OCI-LY7 (cell line): ENCODE data around the gene SYT9.

Experiments used
- CTCF ChIP-seq: fragments of 200-600 bp; sonication (generic); conservative IDR thresholded peaks from 2 replicates; pipeline ENCODE4 v1.5.1; 2014; ENCODE audit warnings: mild to moderate bottlenecking, antibody characterized with exemption, low read length, moderate library complexity, mixed read lengths
- EZH2phosphoT487 ChIP-seq: fragments of 200-600 bp; sonication (generic); IDR thresholded peaks from 2 replicates; pipeline ENCODE4 v1.6.1; 2018; ENCODE audit warnings: low read depth, borderline replicate concordance, mild to moderate bottlenecking, mixed run types, antibody characterized with exemption, low read length, moderate library complexity, mixed read lengths

GRCh38 chr11:7449211-7449840 lies 197.6 kb downstream of the SYT9 start:
- TF ChIP-seq CTCF: no peak
- no peak for TF ChIP-seq EZH2phosphoT487
